Measurements from ENCODE around the gene MCC. TPM values are rescaled to one million over a fixed set of nuclear protein-coding genes. Genes with fewer than 3 reads are reported as not detected.
A peak's percentile ranks its signal among the peaks of the same experiment; 100 is the strongest.

MCC gene
- polyA plus RNA-seq, 3 donors from 2014 or later: 0.53 to 1.2 (median 0.63) TPM

GRCh38 chr5:113382731-113383130, 105.5 kb downstream of the MCC start:
- peaks cover 5 to 11% (median 8%) of the 10 kb centered on the region in 3 donors for H3K27me3 Mint-ChIP-seq (ENCODE audit: low read depth in 3 of 3)

DNA sequence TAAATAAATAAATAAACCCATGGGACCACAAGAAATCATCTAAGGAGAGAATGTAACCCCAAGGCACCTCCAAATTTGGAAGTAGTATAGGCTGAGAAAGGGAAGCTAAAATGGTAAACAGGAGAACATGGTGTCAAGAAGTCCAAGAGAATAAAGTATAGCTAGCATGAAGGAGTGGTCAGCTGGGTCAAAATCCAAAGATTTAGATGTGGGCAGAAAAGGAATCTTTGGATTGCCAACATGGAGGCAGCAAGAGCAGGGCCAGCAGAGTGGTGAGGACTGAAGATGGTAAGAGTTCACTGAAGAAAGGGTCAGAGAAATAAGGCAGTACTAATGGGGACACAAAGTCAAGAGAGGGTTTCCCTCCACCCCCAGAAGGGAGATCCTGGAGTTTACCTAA, 106.5 kb downstream of the MCC start:
- Mint-ChIP-seq H3K4me3 (no peak overlapping the region), H3K36me3 (no peaks in the 10 kb centered on the region), H3K27ac (no peak overlapping the region), H3K27me3 (ENCODE audit: low read depth in 3 of 3) (peaks cover 5 to 11% (median 8%) of the 10 kb centered on the region in 3 donors), H3K4me1 (peaks cover 21 to 23% of the 10 kb centered on the region in 2 donors), H3K9me3 (no peaks in the 10 kb centered on the region)
- no peak for DNase-seq

More at GRCh38 chr5:113382731-113383130, 105.5 kb downstream of the MCC start:
- no peaks in the 10 kb centered on the region for H3K36me3 Mint-ChIP-seq
- H3K9me3 Mint-ChIP-seq: no peaks in the 10 kb centered on the region
- H3K4me1 Mint-ChIP-seq: peaks cover 16% of the 10 kb centered on the region in 2 donors
- H3K27ac Mint-ChIP-seq: no peak overlapping the region
- H3K4me3 Mint-ChIP-seq: no peak overlapping the region
- no peak for DNase-seq

- Mint-ChIP-seq H3K27ac (no peak overlapping the region), H3K4me3 (no peak overlapping the region), H3K4me1 (peaks cover 21 to 23% of the 10 kb centered on the region in 2 donors), H3K27me3 (ENCODE audit: low read depth in 3 of 3) (peaks cover 3 to 9% (median 5%) of the 10 kb centered on the region in 3 donors), H3K36me3 (no peaks in the 10 kb centered on the region), H3K9me3 (no peaks in the 10 kb centered on the region)
- DNase-seq: no peak
These were observed 107.4 kb downstream of the MCC start for GRCh38 chr5:113380807-113381326.

DNA sequence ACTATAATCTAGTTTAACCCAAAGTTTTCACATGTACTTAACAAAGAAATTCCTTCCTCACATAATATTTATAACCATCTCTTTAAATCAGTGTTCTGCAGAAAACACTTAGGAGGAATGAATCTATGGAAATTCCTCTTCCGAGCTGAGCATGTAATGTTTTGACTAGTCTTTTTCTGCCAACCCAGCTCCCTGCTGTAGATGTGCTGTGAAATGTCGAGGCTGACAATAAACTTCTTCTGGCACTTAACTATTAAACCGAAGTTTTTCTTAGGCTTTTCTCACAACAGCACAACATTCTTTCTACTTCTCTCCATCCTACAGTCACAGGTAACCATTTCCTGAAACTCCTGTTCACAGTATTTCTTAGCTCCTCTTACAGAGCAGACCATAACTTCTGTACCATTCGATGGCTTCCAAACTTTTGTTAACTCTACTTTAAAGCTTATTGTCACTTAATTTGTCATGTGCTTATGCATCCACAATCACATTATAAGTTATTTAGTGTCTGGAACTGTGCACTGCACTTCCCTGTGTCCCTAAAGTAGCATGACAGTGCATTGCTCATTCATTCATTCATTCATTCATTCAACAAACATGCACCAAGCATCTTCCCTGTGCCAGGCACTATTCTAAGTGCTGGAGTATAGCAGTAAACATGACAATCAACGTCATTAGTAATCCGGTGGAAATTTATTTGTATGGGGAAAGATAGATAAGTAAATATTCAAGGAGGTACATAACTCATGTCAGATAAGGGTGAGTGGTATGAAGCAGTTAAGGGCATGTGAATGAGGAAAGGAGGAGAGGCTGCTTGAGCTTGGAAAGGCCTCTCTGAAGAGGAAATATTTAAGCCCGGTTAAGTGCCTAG, 108.1 kb downstream of the MCC start:
- H3K9me3 Mint-ChIP-seq: peaks cover 0 to 2% (median 0%) of the 10 kb centered on the region in 6 donors

GRCh38 chr5:113378959-113379541, 109.2 kb downstream of the MCC start:
- Mint-ChIP-seq H3K4me3 (peak overlapping the region in 3 of 5 donors; percentile 3 to 36 (median 34)), H3K36me3 (peaks cover 0 to 3% (median 0%) of the 10 kb centered on the region in 3 donors), H3K4me1 (peaks cover 21 to 23% of the 10 kb centered on the region in 2 donors), H3K27me3 (ENCODE audit: low read depth in 3 of 3) (peaks cover 0 to 9% (median 5%) of the 10 kb centered on the region in 3 donors), H3K27ac (peak overlapping the region in 1 of 6 donors; percentile 19), H3K9me3 (peaks cover 0 to 2% (median 0%) of the 10 kb centered on the region in 6 donors)
- peak; percentile 12 to 35 (median 34) for DNase-seq

More for the DNA sequence above, 108.1 kb downstream of the MCC start:
- peaks cover 0 to under 1% (median 0%) of the 10 kb centered on the region in 3 donors for H3K36me3 Mint-ChIP-seq
- no peak for DNase-seq
- no peak overlapping the region for H3K27ac Mint-ChIP-seq
- H3K4me3 Mint-ChIP-seq: no peak overlapping the region
- H3K27me3 Mint-ChIP-seq (ENCODE audit: low read depth in 3 of 3): peaks cover 3 to 9% (median 5%) of the 10 kb centered on the region in 3 donors
- peaks cover 21 to 23% of the 10 kb centered on the region in 2 donors for H3K4me1 Mint-ChIP-seq

DNA sequence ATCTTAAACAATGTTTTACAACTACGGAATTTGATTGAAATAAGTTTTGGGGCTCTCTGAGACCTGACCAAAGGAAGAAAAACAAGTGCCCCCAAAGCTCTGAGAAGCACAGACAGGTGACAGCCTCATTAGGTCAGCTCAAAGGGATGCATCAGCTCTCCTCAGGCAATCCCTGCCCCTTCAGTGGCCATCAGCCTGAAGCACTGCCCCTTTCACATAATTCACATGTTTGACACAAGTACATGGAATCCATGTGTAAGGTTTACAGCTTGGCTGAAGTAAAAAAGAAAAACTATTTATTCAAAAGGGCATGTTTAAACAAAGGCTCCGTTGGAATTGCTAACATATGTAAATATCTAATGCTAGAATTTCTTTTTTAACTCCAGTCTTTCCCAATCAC, 109.7 kb downstream of the MCC start:
- Mint-ChIP-seq H3K27ac (no peak overlapping the region), H3K4me3 (peak overlapping the region in 2 of 5 donors; percentile 34 to 36), H3K4me1 (peaks cover 21 to 23% of the 10 kb centered on the region in 2 donors), H3K36me3 (peaks cover 0 to 3% (median 0%) of the 10 kb centered on the region in 3 donors), H3K27me3 (ENCODE audit: low read depth in 3 of 3) (peaks cover 0 to 9% (median 5%) of the 10 kb centered on the region in 3 donors), H3K9me3 (peaks cover 0 to 2% (median 0%) of the 10 kb centered on the region in 6 donors)
- no peak for DNase-seq

DNA sequence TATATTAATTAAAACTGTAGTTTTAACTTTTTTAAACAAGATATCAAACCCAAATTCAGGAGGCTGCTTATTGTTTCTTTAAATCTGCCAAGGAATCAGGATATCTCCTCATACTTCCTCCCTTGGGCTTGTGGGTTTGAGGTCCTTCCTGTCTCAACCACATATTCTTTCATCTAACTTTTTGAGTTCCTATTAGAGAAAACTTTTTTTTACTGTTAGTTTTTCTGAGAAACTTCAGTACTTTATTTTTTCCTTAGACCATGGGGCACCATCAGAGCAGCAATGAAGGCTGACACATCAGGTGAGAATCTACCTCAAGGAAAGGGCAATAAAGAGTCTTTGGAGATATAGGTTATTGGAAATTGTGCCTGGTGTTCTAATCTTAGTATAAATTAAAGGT, 110.2 kb downstream of the MCC start:
- peaks cover 0 to 2% (median 0%) of the 10 kb centered on the region in 6 donors for H3K9me3 Mint-ChIP-seq
- H3K36me3 Mint-ChIP-seq: peaks cover 0 to 3% (median 0%) of the 10 kb centered on the region in 3 donors
- peaks cover 0 to 7% (median 5%) of the 10 kb centered on the region in 3 donors for H3K27me3 Mint-ChIP-seq (ENCODE audit: low read depth in 3 of 3)
- DNase-seq: peak in 1 of 3 donors; percentile 5
- peak overlapping the region in 3 of 5 donors; percentile 10 to 30 (median 22) for H3K4me3 Mint-ChIP-seq
- peaks cover 21 to 23% of the 10 kb centered on the region in 2 donors for H3K4me1 Mint-ChIP-seq
- no peak overlapping the region for H3K27ac Mint-ChIP-seq

GRCh38 chr5:113376640-113377039, 111.6 kb downstream of the MCC start:
- Mint-ChIP-seq H3K27me3 (ENCODE audit: low read depth in 3 of 3) (peaks cover 0 to 5% (median 5%) of the 10 kb centered on the region in 3 donors), H3K9me3 (peaks cover 0 to 2% (median 0%) of the 10 kb centered on the region in 6 donors), H3K4me3 (no peak overlapping the region), H3K4me1 (peaks cover 21 to 23% of the 10 kb centered on the region in 2 donors), H3K27ac (no peak overlapping the region), H3K36me3 (peaks cover 0 to 3% (median 0%) of the 10 kb centered on the region in 3 donors)
- DNase-seq: no peak

- Mint-ChIP-seq H3K4me3 (no peak overlapping the region), H3K27ac (no peak overlapping the region), H3K36me3 (peaks cover 0 to 3% (median 0%) of the 10 kb centered on the region in 3 donors), H3K27me3 (ENCODE audit: low read depth in 3 of 3) (peaks cover 0 to 5% (median 1%) of the 10 kb centered on the region in 3 donors), H3K9me3 (peaks cover 0 to 2% (median 0%) of the 10 kb centered on the region in 6 donors), H3K4me1 (peaks cover 21 to 23% of the 10 kb centered on the region in 2 donors)
- no peak for DNase-seq
These were observed 112.7 kb downstream of the MCC start for GRCh38 chr5:113375480-113376060.

GRCh38 chr5:113373426-113373825, 114.8 kb downstream of the MCC start:
- peaks cover 11 to 14% of the 10 kb centered on the region in 2 donors for H3K4me1 Mint-ChIP-seq
- H3K27me3 Mint-ChIP-seq (ENCODE audit: low read depth in 3 of 3): peaks cover 0 to 5% (median 0%) of the 10 kb centered on the region in 3 donors
- peaks cover 0 to 3% (median 0%) of the 10 kb centered on the region in 3 donors for H3K36me3 Mint-ChIP-seq
- no peak overlapping the region for H3K27ac Mint-ChIP-seq
- H3K9me3 Mint-ChIP-seq: peaks cover 0 to 2% (median 0%) of the 10 kb centered on the region in 6 donors
- no peak overlapping the region for H3K4me3 Mint-ChIP-seq
- no peak for DNase-seq

GRCh38 chr5:113371721-113372196, 116.5 kb downstream of the MCC start:
- H3K27ac Mint-ChIP-seq: no peak overlapping the region
- peaks cover 0 to 3% (median 0%) of the 10 kb centered on the region in 3 donors for H3K36me3 Mint-ChIP-seq
- H3K4me3 Mint-ChIP-seq: no peak overlapping the region
- H3K4me1 Mint-ChIP-seq: no peaks in the 10 kb centered on the region
- peaks cover 0 to 2% (median 0%) of the 10 kb centered on the region in 6 donors for H3K9me3 Mint-ChIP-seq
- no peak for DNase-seq
- H3K27me3 Mint-ChIP-seq (ENCODE audit: low read depth in 3 of 3): peaks cover 0 to 5% (median 0%) of the 10 kb centered on the region in 3 donors

DNA sequence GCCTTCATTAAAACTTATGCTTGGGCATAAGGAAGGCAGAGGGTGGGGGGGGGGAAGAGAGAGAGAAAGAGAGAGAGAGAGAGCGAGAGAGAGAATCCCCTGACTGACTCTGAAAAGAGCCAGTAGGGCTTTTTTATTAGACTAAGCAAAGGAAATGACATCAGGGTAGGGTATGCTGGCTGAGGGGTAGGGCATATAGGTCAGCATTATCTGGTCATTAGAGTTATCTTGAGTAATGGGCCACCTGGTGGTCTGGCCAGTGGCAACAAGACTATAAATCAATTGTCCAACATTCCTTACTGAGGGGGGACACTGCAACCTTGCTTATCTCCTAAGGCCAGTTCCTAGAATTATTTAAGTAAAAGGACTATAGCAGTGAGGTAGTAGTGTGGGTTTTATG, 120.7 kb downstream of the MCC start:
- H3K27me3 Mint-ChIP-seq (ENCODE audit: low read depth in 3 of 3): peaks cover 0 to 10% (median 0%) of the 10 kb centered on the region in 3 donors
- H3K9me3 Mint-ChIP-seq: peaks cover 0 to 20% (median 8%) of the 10 kb centered on the region in 6 donors
- H3K4me1 Mint-ChIP-seq: no peaks in the 10 kb centered on the region
- no peak overlapping the region for H3K27ac Mint-ChIP-seq
- no peak for DNase-seq
- H3K4me3 Mint-ChIP-seq: no peak overlapping the region
- H3K36me3 Mint-ChIP-seq: peaks cover 0 to 8% (median 4%) of the 10 kb centered on the region in 3 donors

DNA sequence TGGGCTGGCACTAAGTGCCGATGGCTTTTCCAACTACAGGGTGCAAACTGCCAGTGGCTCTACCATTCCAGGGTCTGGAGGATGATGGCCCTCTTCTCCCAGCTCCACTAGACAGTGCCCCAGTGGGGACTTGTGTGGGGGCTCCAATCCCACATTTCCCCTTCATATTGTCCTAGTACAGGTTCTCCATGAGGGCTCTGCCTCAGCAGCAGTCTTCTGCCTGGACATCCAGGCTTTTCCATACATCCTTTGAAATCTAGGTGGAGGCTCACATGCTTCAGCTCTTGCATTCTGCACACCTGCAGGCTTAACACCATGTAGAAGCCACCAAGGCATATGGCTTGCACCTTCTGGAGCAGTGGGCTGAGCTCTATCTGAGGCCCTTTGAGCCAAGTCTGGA, 123.8 kb downstream of the MCC start:
- Mint-ChIP-seq H3K4me1 (no peaks in the 10 kb centered on the region), H3K4me3 (no peak overlapping the region), H3K27me3 (ENCODE audit: low read depth in 3 of 3) (peaks cover 0 to 8% (median 4%) of the 10 kb centered on the region in 3 donors), H3K27ac (no peak overlapping the region), H3K9me3 (peaks cover 0 to 20% (median 8%) of the 10 kb centered on the region in 6 donors), H3K36me3 (peaks cover 0 to 8% (median 4%) of the 10 kb centered on the region in 3 donors)
- no peak for DNase-seq

All from immature natural killer cell (primary cell).